Activated CD4-positive, alpha-beta T cell treated with anti-CD3 and anti-CD28 coated beads, Interleukin-2, amount 50 U/mL, for 16 hours (primary cell): ENCODE data around the gene DNAH10.

Source experiments
- DNase-seq: peaks from one replicate; pipeline ENCODE4 v3.0.0-alpha.2; 2020

DNAH10 gene

DNA sequence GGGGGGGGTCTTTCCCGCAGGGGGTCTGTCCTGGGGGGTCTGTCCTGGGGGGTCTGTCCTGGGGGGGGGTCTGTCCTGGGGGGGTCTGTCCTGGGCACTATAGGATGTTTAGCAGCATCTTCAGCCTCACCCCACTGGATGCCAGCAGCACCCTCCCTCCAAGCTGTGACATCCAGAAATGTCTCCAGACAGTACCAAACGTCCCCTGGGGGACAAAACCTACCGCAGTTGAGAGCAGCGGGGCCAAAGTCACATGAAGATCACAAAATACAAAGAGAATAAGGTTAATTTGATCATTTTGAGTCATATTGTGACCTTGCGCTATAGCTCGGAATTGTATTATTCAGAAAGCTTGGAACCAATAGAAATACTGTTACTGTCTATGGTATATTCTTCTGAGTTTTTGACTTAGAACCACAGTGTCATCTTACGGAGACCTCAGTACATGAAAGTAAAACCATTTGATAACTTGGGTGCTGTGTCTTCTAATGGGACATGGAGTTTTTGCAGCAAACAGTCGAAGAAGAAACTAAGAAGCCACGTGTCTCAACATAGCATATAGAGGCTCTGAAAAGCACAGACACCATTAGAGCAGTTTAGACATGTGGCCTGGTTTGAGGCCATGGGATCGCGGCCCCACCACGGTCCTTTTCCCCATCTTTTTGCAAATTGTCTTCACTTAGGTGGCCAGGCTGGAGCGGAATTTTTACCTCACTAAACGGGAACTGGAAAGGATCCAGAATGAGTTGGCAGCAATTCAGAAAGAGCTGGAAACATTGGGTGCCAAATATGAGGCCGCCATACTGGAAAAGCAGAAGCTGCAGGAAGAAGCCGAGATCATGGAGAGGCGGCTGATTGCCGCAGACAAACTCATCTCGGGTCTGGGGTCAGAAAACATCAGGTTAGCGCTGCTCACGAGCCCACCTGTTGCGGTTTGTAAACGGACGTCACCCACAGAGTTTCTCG is 150.6 kb downstream of the DNAH10 start:
- DNase-seq, result no peak

DNA sequence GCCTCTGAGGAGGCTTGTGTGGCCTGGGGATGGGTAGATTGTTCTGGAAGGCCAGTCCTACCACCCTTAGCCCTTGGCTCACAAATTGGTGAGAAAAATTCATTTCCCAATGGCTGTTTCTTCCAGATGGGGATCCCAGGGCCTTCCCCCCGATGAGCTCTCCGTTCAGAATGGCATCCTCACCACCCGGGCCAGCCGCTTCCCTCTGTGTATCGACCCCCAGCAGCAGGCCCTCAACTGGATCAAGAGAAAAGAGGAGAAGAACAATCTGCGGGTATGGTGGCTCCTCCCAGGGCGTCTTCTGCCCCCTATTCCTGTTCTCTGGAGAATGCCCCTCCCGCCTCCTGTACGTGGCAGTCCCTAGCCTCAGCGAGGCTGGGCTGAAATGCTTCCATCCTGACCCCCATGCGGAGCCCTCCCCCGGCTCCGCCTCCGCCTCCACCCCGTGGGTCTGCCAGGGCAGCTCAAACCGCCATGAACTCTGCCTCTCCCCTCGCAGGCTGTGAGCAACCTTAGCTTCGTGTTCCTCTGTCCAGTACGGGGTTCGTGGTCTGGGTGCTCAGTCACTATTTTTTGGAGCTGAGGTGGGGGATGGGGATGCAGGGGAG is 152.7 kb downstream of the DNAH10 start:
- no peak for DNase-seq

DNA sequence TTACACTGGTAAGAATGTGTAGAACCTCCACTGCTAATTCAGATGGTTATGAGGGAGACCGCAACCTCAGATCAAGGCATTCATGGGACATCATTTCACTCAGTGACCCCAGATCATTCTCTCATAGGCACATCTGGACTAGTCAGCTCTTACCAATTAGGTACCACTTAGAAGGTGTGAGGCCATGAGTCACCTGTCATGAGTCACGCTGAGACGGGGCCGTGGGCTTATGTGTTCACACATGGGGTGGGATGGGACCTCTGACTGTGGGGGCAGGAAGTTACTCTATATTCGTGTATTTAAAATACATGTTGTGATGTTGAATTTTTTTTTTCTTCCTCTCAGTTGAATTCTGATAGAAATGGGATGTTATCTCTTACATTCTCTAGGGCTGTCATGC is 154.6 kb downstream of the DNAH10 start:
- DNase-seq, result peak; percentile 28

DNA sequence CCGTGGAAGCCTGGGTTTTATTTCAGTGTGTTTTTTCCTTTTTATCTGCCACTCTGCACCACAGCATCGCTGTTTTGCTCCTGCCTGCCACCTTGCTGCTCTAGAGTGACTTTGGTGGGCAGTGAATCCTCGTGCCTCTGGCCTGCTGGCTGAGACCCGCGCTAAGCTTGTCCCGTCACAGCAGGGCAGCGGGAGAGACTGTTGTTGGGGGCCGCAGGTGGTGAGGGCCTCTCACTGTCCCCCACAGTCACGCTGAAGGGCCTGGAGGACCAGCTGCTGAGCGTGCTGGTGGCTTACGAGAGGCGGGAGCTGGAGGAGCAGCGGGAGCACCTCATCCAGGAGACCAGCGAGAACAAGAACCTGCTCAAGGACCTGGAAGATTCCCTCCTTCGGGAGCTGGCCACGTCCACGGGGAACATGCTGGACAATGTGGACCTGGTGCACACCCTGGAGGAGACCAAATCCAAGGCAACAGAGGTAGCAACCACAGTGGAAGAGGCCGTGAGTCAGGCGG is 155.3 kb downstream of the DNAH10 start:
- no peak for DNase-seq

DNA sequence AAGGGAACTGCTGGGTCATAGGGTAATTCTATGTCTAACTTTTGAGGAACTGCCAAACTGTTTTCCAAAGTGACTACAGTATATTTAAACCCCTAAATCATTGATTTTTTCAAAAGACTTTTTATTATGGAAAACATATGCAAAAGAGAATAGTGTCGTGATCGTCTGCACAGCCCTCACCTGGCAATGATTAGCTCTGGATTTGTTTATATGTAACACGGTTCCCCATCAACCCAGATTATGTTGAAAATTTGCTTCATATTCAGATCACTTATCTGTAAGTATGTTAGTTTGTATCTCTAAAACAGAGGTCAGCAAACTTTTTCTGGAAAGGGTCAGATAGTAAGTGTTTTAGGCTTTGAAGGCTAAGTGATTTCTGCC is 157.9 kb downstream of the DNAH10 start:
- DNase-seq, result no peak

DNA sequence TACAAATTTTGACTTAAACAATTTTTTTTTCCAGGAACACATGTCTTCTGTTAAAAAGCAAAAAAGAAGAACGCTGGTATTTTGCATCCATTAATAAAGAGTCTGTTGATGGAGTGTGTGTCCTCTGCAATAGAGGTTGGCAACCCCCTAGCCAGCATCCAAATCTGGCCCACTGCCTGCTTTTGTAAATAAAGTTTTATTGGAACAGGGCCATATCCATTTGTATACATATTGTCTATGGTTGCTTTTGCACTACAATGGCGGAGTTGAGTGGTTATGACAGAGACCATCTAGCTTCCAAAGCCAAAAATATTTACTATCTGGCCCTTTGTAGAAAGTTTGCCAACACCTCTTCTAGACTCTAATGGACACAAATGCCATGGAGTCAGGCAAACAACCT is 160.9 kb downstream of the DNAH10 start:
- no peak for DNase-seq

DNA sequence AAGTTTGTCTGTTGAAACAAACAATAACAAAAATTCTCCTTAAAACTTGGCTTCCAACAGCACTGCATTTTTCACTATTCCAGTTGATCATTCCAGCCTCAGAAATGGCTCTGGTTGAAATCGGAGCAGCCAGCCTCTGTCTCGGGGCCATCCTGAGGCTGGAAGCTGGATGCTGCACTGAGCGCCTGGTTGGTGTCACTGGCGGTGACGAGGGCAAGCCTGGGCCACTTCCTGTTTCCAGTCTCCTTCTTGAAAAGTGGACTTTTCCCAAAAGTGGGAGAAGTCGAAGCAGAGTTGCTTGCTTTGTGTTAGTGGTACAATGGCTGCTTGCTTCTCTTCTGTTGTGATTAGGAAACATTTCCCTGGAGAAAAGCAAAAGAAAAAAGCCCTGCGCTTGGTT is 161.8 kb downstream of the DNAH10 start:
- DNase-seq, result no peak

DNA sequence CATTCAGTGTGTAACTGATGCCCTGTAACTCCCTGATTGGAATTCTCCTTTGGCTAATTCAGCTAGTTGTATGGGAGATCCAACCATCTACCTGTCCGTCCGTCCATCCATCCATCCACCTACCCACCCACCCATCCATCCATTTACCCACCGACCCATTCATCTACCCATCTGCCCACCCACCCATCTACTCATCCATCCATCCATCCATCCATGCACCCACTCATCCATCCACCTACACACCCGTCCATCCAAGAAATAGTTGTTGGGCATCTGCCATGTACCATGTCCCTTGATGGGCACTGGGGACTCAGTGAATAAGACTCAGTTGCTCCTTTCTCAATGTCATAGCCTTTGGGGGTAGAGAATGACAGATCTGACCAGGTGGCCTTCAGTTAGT is 162.4 kb downstream of the DNAH10 start:
- DNase-seq, result no peak

DNA sequence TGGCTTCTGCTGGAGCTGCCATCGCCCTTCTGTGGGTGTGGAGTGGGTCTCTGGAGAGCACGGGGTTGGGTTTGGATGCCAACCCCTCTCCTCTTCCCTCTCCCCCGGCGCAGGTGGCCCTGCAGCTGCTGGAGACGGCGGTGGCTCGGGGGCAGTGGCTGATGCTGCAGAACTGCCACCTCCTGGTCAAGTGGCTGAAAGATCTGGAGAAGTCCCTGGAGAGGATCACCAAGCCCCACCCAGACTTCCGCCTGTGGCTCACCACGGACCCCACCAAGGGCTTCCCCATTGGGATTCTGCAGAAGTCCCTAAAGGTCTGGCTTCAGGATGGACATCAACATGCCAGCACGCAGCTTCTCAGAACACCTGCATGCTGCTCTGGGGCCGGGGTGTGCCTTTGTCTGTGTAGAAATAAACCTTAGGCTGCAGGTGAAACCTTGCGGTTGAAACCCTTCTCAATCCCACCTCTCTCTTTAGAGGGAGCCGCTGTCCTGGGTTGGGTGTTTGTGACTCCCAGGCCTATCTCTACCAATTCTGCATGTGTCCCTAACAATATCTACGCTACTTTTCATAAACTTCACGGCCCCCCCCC is 166.3 kb downstream of the DNAH10 start:
- no peak for DNase-seq

DNA sequence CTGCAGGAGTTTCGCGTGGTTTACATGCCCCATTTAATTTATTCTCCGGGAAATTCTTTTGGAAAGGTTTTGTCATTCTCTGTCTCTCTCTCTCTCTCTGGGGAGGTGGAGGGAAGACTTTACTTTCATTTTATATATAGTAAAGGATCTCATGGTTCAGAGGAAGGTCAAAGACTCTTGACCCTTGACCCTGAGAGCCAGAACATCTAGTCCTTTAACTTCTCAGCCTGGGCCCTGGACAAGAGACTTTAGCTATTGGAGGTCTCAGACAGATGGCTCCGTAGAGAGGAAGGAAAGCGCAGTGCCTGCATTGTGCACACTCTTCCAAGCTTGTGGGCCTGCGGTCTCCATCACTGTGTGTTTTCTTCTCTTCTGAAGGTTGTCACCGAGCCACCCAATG is 166.8 kb downstream of the DNAH10 start:
- DNase-seq, result no peak

DNA sequence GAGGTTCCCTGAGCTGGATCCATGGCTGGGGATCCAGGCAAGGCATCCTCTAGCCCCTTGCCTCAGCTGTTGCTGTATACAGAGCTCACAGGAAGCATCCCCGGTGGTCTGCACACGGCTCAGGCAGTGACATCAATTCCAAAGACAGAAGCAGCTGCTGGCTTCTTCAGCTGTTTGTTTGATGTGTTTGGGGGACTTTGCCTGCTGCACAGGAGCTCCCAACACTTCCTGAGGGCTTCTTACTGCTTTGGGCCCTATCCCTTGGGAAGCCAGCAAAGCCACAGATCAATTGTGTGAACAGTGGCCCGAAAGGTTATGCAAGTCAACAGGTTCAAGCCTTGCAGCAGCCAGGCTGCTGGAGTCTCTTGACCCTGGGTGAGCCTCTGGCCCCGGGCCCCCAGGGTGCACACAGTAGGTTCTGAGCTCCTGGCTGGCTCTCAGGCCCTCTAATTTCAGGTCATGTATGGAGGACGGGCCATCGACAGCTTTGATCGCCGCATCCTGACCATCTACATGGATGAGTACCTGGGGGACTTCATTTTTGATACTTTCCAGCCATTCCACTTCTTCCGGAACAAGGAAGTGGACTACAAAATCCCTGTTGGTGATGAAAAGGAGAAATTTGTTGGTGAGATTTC is 168.0 kb downstream of the DNAH10 start:
- no peak for DNase-seq

DNA sequence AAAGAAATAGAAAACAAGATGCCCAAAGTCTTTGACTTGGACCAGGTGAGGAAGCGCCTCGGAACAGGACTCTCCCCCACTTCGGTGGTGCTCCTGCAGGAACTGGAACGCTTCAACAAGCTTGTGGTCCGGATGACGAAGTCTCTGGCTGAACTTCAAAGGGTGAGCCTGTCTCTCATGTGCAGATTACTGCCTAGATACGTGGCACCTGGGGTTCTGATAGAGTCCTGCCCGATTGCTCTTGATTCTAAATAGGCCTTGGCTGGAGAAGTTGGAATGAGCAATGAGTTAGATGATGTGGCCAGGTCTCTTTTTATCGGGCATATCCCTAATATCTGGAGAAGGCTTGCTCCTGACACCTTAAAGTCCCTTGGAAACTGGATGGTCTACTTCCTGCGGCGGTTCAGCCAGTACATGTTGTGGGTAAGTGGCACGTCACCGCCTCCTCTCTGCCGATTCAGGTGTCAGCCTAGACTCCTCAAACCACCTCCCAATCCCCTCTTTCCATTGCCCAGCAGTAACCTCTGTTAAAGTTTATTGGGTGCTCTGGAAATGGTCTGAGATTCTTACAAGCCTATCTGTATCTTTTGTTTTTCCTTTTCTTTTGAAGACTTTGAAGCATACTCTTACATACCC is 169.7 kb downstream of the DNAH10 start:
- DNase-seq, result no peak

DNA sequence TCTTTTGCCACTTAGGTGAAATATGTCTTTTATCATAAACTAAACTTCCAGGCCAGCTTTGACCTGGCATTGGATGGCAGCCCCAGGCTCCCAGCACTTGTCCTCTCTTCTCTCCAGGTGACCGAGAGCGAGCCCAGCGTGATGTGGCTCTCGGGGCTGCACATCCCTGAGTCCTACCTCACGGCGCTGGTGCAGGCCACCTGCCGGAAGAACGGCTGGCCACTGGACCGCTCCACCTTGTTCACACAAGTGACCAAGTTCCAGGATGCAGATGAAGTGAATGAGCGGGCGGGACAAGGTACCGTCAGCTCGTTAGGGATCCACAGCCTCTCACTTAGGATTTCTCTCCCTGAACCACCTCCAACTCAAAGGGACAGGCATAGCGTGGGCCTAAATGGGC is 171.1 kb downstream of the DNAH10 start:
- no peak for DNase-seq

DNA sequence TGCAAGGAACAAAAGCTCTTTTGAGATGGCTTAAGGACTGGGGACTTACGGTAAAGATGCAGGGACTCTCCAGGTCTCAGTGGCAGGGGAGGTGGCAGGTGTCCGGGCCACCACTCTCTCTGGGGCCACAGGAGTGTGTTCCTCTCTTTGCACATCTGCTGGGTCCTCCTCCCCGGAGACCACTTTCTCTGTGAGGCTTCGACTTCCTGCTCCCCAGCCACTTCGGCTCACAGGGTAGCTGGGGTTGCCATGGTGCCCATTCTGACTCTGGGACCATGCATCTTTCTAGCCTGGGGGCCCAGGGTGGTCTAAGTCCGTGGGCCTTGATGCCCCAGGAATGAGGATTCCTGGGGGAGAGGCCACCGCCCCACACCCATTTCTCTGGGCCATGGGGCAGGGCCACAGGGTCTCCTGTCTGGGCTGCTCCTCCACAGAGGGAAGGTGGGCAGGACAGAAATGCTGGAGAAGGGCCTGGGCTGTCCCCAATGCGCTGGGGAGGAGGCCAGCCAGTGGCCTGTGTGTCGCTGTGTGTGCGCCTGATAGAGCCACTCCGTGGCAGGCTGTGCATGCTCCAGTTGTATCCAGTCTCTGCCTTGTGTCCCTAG is 172.0 kb downstream of the DNAH10 start:
- DNase-seq, result no peak

DNA sequence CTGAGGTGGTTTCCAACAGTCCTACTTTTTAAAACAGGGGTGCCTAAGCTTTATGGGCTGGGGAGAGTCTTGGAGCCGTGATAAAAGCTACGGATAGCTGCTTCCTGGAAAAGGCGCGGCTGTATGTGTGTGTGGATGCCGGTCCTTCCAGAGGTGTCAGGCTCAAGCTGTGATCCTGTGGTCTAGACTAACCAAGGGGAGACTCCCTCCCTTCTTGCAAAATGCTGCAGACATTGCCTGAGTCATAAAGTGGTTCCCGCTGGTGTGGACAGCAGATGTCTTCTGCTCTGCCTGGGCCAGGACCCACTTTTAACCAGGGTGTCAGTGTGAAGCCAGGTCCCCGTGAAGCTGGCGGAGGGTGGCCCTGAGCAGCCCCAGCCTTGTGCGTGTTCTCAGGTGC is 172.7 kb downstream of the DNAH10 start:
- DNase-seq, result no peak

DNA sequence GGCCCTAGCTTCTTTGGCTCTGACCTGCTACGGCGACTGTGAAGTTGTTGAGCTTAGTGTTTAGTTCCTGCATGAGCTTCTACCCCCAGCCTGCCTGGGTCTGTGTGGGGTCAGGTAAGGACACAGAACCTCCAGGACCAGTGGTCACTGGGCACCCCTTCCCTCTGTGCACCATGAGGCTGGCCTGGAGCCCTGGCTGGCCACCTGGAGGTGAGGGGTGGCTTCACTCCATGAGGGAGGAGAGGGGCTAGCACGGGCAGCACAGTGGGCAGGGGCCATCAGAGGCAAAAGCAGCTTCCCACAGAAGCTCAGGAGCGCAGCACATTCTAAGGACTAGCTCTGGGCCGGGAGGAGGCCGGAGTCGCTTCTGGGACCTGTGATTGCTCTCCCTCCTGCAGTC is 173.9 kb downstream of the DNAH10 start:
- DNase-seq, result no peak

DNA sequence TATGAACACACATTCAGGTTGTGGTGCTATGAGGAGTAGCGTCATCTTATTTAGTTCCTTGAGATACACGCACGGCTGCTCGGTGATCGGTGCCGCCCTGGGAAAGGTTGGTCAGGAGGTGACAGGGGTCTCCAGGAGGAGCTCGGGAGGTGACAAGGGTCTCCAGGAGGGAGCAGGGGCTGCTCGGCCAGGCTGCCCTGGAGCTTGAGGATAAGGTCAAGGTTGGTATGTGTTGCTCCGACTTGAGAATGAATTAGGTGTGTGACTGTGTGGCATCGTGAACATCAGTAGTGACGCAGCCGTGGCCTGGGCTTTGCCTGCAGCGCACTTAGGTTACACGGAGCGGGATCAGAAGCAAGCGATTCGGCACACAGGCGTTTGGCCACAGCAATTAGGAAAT is 174.4 kb downstream of the DNAH10 start:
- no peak for DNase-seq

DNA sequence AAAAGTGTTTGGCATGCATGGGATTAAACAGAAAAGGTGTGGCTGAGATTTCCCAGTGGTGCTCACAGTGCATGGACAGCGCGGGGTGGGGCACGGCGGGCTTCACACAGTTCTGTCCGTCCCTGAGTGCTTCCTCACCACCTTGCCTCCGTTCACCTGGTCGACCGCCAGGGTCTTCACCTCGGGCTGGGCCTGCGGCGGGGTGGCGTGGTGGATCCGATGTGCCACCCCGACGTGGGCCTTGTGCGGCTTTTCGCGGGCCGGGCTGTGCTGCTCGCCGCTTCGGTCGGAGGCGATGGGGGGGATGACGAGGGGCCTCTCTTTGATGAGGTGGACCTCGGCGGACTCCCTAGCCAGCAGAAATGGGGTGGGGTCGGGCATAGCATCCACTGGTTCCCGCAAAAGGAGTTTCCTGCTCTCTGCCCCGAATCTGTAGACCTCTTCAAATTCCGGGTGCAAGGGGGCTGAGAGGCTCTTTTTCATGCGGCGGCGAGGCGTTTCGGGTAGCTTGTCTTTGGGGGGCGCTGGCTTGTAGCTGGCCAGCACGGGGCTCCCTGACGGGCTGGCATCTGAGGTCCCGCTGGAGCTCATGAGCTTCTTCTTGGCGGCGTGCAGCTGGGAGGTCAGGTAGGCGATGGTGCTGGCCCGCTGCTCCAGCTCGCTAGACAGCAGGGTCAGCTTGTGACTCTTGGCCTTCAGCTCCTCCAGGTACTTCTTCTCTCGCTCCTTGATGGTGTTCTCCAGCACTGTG is 175.0 kb downstream of the DNAH10 start:
- DNase-seq, result no peak

DNA sequence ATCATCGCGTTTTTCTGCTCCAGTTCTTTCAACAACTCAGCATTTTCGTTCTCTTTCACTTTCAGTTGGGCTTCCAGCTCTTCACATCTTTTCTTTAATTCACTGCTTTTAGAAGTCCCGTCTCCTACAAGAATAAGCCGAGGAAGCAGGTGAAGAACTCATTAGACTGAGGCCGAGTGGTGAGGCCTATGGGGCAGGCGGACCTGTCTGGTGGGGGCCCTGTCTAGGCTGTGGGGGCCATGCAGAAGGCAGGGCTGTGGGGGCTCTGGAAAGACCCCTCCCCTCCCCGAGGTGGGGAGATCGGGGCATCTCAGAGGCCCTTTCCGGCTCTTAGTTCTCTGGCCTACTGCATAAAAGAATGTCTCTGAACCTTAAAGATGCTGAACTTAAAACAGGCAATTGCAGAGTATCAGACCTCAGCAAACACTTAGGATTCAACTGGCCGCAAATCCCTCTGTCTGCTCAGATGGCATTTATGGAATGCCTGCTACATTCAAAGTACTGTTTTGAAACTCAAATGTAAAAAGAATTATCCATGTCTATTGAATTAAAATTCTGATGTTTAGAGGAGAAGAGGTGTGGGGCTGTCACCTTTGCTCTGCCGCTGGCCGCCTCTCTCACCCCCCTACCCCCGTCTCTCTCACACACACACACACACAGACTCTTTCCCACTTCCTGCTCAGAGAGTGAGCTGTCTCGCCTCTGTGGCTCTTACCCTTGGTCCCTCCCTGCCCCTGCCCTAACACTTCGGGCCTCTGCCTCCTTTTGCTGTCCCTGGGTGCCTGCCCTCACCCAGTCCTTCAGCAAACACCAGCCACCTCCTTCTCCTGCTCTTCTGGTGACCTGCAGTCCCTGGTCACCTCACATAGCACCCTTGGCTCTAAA is 175.8 kb downstream of the DNAH10 start:
- peak; percentile 55 for DNase-seq

DNA sequence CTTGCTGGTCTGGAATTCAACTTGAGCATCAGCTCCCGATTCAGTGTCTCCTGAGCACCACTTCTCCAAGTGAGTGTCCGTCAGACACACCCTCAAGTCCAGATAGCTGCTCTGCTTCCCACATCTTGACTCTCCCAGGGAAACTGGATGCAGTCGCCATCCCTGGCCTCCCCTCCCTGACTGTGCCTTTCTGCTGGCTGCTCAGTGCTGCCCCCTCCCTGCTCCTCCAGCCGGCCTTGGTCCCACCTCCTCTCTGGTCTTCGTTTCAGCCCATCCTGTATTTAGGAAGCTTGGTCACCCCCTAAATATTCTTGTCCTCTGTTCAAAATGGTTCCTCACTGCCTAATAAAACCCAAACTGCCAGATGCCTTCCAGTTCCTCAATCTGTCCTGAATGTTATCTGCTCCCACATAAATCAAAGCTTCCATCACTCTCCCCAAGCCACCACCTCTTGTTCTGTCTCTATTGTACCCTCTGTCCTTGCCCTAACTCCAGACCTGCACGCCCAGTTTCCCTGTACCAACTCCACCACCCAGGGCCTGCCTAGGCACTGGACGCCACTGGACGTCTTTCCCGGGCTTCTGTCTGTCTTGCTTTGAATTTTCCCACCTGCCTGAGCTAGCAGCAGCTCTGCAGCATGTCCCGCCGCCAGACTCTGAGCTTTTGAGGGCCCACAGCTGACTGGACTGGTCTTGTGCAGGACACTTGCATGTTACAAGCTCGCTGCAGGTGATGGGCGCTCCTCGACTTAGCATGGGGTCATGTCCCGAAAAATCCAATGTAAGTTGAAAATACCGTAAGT is 176.8 kb downstream of the DNAH10 start:
- DNase-seq, result peak; percentile 12
